Measurements from ENCODE around the gene SP7.
A peak's percentile ranks its signal among the peaks of the same experiment; 100 is the strongest.
"Not testable (repeated sequence)": the region's sequence is repeated elsewhere in the genome, so short reads cannot be mapped to it uniquely, and the experiment has no call there.

The SP7 gene

GRCh38 chr12:53336181-53336681 is at the start of gene SP7:
Gene SP7 (minus strand): TSS chr12:53336354. CDS start chr12:53335646, 708 bp downstream.
- no peak for DNase-seq (ENCODE audit: low read depth)

DNA sequence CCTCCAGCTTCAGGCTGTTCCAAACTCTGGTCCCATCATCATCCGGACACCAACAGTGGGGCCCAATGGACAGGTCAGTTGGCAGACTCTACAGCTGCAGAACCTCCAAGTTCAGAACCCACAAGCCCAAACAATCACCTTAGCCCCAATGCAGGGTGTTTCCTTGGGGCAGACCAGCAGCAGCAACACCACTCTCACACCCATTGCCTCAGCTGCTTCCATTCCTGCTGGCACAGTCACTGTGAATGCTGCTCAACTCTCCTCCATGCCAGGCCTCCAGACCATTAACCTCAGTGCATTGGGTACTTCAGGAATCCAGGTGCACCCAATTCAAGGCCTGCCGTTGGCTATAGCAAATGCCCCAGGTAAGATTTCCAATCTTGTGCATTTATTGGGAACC is 47.1 kb upstream of the SP7 start:
- no peak for DNase-seq (ENCODE audit: low read depth)

GRCh38 chr12:53381731-53382630 is 45.8 kb upstream of the SP7 start:
- peak; percentile 71 for DNase-seq (ENCODE audit: low read depth)

GRCh38 chr12:53380794-53381730 is 44.9 kb upstream of the SP7 start:
- DNase-seq (ENCODE audit: low read depth) = no peak

DNA sequence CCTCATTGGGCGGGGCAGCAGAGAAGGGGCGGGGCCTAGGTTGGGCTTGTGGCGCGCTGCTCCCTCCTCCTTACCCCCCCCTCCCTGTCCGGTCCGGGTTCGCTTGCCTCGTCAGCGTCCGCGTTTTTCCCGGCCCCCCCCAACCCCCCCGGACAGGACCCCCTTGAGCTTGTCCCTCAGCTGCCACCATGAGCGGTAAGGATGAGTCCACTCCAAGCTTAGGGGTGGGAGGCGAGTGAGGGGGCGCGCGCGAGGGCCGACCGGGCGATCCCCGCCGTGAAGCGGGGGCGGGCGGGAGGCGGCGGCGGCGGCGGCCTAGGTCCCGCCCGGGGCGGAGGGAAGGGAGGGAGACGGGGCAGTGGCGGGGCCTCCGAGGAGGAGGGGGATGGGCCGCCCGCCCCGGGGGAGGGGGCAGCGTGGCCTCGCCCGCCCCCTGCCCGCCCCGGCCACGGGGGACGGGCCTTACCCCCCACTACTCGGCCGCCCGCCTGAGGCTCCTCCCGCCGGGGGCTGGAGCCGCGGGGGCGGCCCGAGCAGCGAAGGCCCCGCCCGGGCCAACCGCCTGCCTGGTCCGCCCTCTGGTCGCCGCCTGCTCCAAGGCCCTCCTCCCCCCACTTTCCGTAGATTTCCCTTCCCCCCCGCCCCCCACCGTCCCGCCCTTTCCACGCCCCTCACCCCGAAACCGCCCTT is 44.1 kb upstream of the SP7 start, which contains the start of gene SP1:
Gene SP1, plus strand, starts transcription at position 73 of the 690 bp plus-strand sequence. Its CDS starts 116 bp downstream, at position 189.
- DNase-seq (ENCODE audit: low read depth) = peak; percentile 93

- peak; percentile 100 for DNase-seq (ENCODE audit: low read depth)
Observed at GRCh38 chr12:53379389-53380103, 43.4 kb upstream of the SP7 start.

GRCh38 chr12:53378724-53379388 is 42.7 kb upstream of the SP7 start:
- DNase-seq (ENCODE audit: low read depth) = no peak

DNA sequence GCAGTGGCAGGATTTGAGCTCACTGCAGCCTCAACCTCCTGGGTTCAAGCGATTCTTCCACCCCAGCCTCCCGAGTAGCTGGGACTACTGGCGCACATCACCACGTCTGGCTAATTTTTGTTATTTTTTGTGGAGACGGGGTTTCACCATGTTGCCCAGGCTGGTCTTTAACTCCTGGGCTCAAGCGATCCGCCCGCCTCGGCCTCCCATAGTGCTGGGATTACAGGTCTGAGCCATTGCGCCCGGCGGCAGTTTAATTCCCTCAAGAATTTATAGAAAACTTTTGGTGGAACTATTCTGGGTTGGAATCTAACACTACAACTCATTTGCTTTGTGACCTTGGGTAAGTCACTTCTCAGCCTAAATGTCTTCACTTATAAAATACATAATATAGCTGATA is 42.1 kb upstream of the SP7 start:
- no peak for DNase-seq (ENCODE audit: low read depth)

DNA sequence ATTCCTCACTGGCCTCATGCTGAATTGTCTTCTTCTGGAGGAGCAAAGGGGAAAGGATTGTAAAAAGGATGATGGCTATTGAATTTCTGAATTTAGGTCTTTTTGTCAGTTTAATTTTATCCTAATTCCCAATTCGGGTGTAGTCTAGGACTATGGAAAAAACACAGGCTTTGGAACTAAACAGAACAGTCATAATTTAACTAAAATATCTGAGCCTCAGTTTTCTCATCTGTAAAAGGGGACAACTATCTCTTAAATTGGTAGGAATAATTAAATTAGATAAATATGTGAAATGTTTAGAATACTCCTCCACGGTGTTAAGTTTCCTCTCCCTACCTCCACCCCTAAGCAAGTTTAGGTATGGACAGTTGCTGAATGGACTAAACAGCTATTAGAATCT is 40.6 kb upstream of the SP7 start:
- DNase-seq (ENCODE audit: low read depth) = no peak

DNA sequence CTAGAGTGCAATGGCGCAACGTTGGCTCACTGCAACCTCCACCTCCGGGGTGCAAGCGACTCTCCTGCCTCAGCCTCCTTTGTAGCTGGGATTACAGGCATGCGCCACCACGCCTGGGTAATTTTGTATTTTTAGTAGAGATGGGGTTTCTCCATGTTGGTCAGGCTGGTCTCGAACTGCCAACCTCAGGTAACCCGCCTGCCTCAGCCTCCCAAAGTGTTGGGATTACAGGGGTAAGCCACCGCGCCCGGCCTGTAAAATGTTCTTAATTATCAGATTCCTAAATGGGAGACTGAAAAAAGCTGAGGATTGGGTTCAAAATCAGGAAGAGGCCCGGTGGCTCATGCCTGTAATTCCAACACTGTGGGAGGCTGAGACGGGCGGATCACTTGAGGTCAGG is 38.1 kb upstream of the SP7 start:
- not testable (repeated sequence) for DNase-seq (ENCODE audit: low read depth)

DNA sequence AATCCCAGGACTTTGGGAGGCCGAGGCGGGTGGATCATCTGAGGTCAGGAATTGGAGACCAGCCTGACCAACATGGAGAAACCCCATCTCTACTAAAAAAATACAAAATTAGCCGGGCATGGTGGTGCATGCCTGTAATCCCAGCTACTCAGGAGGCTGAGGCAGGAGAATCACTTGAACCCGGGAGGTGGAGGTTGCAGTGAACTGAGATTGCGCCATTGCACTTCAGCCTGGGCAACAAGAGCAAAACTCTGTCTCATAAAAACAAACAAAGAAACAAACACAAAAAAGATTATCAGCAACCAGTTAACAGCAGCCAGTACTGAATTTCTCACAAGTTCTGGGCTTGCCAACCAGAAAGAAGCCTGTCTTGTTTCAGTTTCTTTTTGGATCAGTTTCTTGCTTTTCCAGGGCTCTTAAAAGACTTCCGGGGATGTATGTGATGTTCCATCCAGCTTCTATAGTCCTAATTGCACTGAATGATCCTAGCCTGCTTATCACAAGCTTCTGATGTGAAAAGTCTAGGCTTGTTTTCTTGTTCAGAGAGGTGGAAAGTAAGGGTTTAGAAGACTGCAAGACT is 37.5 kb upstream of the SP7 start:
- not testable (repeated sequence) for DNase-seq (ENCODE audit: low read depth)

GRCh38 chr12:53365245-53365904 is 29.2 kb upstream of the SP7 start:
- DNase-seq (ENCODE audit: low read depth) = no peak

DNA sequence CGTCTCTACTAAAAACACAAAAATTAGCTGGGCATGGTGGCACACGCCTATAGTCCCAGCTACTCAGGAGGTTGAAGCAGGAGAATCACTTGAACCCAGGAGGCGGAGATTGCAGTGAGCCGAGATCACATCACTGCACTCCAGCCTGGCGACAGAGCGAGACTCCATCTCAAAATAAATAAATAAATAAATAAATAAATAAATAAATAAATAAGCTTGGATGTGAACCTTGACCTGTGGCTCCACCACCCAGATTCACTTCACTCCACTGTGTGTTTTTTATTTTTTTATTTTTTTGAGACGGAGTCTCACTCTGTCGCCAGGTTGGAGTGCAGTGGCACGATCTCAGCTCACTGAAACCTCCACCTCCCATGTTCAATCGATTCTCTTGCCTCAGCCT is 25.5 kb upstream of the SP7 start:
- not testable (repeated sequence) for DNase-seq (ENCODE audit: low read depth)

DNA sequence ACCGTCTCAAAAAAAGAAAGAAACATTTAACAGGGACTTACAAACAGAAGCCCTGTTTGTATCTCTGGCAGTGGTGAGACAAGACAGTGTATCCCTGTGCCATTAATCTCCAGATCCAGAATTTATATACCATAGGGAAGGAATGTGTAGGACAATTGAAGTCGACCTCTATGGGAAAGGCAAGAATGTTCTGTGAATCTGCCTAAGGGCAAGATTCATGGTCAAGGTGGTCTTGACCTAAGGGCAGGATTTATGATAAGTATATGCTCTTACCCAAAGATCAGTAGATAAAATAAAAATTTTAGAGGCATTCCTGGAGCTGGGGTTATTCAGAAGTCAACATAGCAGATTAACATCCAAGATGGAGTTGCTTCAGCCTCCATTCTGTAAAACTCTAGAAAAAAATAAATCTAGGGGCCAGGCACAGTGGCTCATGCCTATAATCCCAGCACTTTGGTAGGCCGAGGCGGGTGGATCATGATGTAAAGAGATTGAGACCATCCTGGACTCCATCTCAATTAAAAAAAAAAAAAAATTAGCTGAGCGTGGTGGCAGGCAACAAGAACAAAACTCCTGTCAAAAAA is 22.8 kb upstream of the SP7 start:
- DNase-seq (ENCODE audit: low read depth) = no peak

- DNase-seq (ENCODE audit: low read depth) = no peak
Observed at GRCh38 chr12:53355121-53355520, 19.0 kb upstream of the SP7 start.

DNA sequence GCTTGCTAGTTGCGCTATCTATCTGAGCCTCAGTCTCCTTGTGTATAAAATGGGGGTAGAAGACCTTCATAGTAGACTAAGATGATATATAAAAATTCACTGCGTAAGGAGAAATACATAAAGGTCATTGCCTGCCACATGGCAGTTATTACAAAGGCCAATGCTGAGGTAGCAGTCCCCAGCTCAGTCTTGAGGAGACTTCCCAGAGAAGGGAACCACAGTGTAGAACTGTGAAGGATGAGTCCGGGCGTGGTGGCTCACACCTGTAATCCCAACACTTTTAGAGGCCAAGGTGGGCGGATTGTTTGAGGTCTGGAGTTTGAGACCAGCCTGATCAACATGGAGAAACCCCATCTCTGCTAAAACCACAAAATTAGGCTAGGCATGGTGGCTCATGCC is 17.1 kb upstream of the SP7 start:
- no peak for DNase-seq (ENCODE audit: low read depth)

DNA sequence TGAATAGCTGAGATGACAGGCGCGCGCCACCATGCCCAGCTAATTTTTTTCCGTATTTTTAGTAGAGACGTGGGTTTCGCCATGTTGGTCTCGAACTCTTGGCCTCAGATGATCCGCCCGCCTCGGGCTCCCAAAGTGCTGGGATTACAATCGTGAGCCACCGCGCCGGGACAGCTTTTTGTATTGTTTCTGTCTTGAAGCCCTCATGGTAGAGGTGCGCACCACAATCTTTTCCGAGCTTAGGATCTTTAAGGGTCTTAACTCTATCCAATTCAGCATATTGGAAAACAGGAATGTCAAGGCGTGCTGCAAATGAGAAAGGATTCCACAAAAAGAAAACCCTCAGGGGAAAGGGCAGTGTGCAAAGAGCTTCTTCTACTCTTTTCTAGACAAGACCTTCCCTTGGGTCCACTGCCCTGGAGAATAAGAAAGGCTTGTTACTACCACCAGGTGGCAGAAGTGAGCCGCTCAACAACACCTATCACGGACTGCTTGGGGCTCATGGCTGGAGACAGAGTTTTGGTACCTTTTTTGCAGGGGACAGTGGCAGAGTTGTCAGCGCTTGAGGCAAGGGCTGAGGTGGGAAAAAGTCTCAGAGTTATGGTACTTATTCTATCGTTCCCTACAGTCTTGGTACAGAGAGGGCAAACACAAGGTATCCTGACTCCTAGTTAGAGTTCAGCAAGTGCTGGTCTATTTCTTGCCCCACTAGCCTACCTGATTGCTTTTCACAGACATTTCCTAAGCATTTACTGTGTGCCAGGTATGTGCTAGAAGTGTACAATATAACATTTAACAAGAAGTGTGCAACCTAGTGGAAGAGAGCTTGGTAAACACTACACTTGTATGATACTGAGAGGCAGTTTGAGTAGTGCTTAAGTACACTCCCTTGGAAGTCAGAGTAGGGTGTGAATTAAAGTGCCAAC is 16.4 kb upstream of the SP7 start:
- peak; percentile 81 for DNase-seq (ENCODE audit: low read depth)

DNA sequence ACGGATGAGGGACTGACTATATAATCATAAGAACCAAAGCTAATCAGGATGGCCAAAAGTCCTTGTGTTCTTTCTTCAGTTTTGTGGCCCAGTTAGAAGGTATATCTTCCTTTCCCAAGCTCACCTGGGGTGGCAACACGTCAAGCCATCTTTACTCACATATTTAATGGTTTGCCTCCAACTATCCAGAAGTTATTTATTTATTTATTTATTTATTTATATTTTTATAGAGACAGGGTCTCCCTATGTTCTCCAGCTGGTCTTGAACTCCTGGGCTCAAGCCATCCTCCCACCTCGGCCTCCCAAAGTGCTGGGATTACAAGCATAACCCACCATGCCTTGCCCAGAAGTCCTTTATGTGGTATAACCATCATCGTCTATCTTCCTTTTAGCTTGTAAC is 11.8 kb upstream of the SP7 start:
- DNase-seq (ENCODE audit: low read depth) = no peak

Data from fibroblast of the conjunctiva (primary cell).